GM12865 (cell line): Measurements from ENCODE around the gene CCDC89.

Source experiments
- DNase-seq: peaks from one replicate; pipeline ENCODE4 v3.0.0; 2010; ENCODE audit warnings: low read depth
- H3K4me3 ChIP-seq: 2 replicates; pipeline ENCODE4 v1.5.1; 2011; ENCODE audit warnings: mild to moderate bottlenecking, low read depth, low read length, control low read depth
- TF ChIP-seq, protein P1 (sequence below): IDR thresholded peaks from 2 replicates; pipeline ENCODE4 v1.5.1; 2011; ENCODE audit warnings: low read length, control low read depth, low read depth, inconsistent platforms; ENCODE audit not compliant: insufficient read depth; ENCODE audit errors: missing control alignments

The CCDC89 gene

DNA sequence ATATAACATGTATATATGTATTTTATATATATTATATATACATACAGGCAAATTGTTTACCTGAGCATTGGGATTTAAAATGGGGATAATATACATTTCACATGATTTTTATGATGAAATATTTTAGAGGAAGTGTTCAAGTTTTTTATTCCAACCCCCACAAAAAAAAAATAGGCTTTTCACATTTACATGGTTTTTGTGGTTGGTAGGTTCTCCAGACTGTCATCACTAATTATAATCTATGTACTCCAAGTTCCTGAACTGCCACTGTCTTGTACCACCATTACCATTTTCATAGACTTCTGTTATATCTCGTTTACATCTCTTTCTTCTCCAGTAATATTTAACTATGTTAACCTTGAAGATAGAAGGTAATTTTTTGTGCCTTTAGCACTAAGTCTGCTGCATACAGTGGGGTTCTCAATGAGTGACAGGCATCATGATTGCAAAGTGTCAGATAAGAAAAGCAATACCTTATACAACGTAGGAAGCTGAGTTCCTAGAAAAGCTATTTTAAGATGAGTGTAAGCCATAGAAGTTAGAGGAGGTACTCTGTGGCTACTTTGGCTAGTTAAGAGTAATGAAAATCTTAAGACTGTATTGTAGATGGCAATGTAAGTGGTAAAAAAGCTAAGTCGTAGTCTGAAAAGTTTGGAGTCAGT, 33.1 kb downstream of the CCDC89 start:
- H3K4me3 ChIP-seq = no peak overlapping the region
- no peak for DNase-seq
- TF ChIP-seq, protein P1, sequence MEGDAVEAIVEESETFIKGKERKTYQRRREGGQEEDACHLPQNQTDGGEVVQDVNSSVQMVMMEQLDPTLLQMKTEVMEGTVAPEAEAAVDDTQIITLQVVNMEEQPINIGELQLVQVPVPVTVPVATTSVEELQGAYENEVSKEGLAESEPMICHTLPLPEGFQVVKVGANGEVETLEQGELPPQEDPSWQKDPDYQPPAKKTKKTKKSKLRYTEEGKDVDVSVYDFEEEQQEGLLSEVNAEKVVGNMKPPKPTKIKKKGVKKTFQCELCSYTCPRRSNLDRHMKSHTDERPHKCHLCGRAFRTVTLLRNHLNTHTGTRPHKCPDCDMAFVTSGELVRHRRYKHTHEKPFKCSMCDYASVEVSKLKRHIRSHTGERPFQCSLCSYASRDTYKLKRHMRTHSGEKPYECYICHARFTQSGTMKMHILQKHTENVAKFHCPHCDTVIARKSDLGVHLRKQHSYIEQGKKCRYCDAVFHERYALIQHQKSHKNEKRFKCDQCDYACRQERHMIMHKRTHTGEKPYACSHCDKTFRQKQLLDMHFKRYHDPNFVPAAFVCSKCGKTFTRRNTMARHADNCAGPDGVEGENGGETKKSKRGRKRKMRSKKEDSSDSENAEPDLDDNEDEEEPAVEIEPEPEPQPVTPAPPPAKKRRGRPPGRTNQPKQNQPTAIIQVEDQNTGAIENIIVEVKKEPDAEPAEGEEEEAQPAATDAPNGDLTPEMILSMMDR = no peak

DNA sequence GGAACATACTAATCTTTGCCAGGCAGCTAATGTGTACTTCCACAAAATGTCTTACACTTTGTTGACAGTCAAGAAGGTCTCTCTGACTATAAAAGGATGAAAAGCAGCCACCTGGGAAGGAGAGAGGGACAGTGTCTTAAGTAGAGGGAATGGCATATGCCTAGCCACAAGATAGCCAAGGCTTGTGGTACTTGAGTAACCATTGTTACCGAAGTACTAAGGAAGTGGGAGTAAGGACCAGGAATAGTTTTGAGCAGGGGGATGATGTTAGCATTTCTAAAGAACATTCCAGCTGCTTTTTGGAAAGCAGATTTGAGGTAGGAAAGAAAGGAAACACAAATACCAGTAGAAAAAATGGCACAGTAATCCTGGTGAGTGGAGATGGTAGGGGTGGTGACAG, 34.9 kb downstream of the CCDC89 start:
- no peak for DNase-seq
- no peak overlapping the region for H3K4me3 ChIP-seq
- TF ChIP-seq, protein P1 = no peak

DNA sequence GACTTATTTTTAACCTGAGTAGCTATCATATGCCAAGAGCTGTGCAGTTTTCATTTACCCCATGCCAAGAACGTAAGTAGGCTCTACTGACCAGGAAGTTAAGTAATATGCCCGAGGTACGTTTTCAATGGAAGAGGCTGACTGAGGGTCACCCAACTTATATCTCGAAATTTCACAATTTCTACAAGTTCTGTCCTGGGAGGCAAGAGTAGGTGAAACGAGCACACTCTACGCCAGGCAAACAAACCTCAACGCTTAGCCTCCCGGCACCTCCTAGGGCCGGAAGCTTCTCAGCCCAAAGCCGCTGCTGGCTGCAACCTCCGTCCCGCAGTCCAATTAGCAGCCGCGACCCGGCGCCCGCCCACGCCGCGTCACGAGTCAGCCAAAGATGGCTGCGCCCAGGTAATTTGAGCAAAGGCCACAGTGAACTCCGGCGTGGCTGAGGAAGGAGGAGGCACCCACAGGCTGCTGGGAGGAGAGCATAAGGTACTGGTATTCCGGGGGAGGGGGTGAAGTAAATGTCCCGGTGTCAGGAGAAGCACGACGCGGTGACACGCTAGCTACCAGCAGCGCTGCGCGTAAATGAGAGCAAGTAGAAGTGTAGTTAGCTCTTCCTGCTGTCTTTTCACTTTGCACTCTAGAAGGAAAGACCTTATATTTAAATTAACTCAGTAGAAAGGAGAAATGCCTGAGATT, 38.2 kb downstream of the CCDC89 start, which contains the start of gene TMEM126A:
Gene TMEM126A, plus strand, starts transcription at position 364 of the 696 bp plus-strand sequence. CDS start 2,289 bp downstream, outside the sequence.
- peak within 1 kb of the TSS; percentile 86 for H3K4me3 ChIP-seq
- DNase-seq = peak; percentile 92
- TF ChIP-seq, protein P1 = no peak

DNA sequence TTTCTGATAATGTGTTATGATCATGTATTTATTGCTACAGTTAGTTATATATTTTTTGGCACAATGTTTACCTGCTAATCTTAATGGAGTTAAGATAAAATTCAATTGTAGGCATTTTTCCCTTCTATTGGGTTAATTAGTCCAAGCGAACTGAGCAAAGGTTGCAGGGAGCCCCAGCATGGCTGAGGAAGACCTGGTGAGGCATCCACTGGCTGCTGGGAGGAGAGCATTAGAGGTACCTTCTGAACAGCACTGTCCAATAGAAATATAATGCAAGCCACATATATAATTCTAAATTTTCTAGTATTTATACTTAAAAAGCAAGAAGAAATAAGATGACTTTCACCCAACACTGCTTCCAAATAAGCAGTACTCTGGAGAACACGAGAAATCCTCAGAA, 38.9 kb downstream of the CCDC89 start:
- TF ChIP-seq, protein P1 = no peak
- H3K4me3 ChIP-seq = peak overlapping the region; percentile 86
- DNase-seq = no peak

DNA sequence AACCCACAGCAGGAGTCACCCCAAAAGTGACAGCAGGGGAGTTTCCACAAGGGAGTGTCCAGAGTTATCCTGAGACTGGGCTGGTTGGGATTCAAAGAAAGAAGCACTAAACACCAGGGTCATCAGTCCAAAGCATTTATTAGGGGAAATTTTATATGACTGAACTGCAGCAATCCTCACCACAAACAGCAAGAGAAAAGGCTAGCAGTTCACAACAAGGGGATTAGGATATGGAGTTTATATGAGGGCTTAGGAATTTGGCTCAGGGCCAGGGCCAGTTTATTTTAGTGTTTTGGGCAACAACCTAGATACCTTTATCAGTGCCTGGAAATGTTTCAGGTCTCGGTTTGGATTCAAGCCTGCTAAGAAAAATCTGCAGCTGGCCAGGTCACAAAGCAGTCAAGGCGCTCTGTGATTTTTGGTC, 42.8 kb downstream of the CCDC89 start:
- DNase-seq = no peak

DNA sequence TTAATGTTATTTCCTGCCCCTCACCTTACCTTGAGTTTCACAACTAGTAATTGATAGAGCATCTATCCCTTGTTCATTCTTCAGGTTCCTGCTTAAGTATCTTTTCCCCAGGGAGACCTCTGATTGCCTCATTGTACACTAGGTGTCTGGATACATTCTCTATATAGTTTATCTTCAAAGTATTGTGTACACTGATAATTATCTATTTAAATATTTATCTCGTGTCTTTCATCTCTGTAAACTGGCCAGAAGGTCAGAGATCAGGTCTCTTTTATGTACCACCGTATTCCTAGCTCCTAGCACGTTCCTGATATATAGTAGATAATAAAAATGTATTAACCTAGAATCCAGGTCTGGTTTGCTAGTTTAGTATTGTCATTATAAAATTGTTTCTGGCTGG, 51.2 kb downstream of the CCDC89 start:
- no peak overlapping the region for H3K4me3 ChIP-seq
- TF ChIP-seq, protein P1 = no peak
- no peak for DNase-seq

More for the DNA sequence above, 42.8 kb downstream of the CCDC89 start:
- TF ChIP-seq, protein P1 = no peak
- H3K4me3 ChIP-seq = no peak overlapping the region
